HepG2 (cell line): ENCODE data around the gene AAGAB.

ENCODE experiments used
- FOXK1 ChIP-seq: sonication (generic); formaldehyde crosslinking; IDR thresholded peaks from 2 replicates; pipeline ENCODE4 v1.4.0; 2020; ENCODE audit warnings: low read depth, missing genetic modification reagents, borderline replicate concordance
- FOXO1 ChIP-seq: sonication (generic); formaldehyde crosslinking; IDR thresholded peaks from 2 replicates; pipeline ENCODE4 v1.4.0; 2020; ENCODE audit warnings: missing genetic modification reagents
- MAFG ChIP-seq: sonication (generic); formaldehyde crosslinking; IDR thresholded peaks from 2 replicates; pipeline ENCODE4 v1.5.1; 2020; ENCODE audit warnings: mild to moderate bottlenecking, missing genetic modification reagents
- NONO ChIP-seq, 2 experiments: fragments of 450-650 bp in 1 of 2; sonication (generic) in 1 of 2; formaldehyde crosslinking in 1 of 2; IDR thresholded peaks in 1 of 2; conservative IDR thresholded peaks in 1 of 2; 2 replicates each; pipeline versions ENCODE4 v1.6.1 to v1.8.0; 2017 to 2022; ENCODE audit warnings: mild to moderate bottlenecking in 1 of 2, missing genetic modification reagents in 1 of 2, moderate library complexity in 1 of 2
- NR1H2 ChIP-seq: sonication (generic); formaldehyde crosslinking; IDR thresholded peaks from 2 replicates; pipeline ENCODE4 v1.8.1; 2022; ENCODE audit warnings: low read depth, missing genetic modification reagents, borderline replicate concordance
- POLR2A ChIP-seq, 2 experiments: IDR thresholded peaks; 2 replicates each; pipeline ENCODE4 v1.6.1; 2011; ENCODE audit warnings: low read depth in 2 of 2, low read length in 2 of 2, mild to moderate bottlenecking in 1 of 2, moderate library complexity in 1 of 2; ENCODE audit not compliant: insufficient read depth in 1 of 2
- POLR2G ChIP-seq: fragments of 200-400 bp; formaldehyde crosslinking; IDR thresholded peaks from 2 replicates; pipeline ENCODE4 v1.6.1; 2018; ENCODE audit warnings: mild to moderate bottlenecking, low read depth, low read length, moderate library complexity
- TAF1 ChIP-seq: sonication (generic); formaldehyde crosslinking; IDR thresholded peaks from 2 replicates; pipeline ENCODE4 v1.4.0; 2020; ENCODE audit warnings: missing genetic modification reagents
- ZSCAN20 ChIP-seq: sonication (generic); formaldehyde crosslinking; IDR thresholded peaks from 2 replicates; pipeline ENCODE4 v1.4.0; 2020; ENCODE audit warnings: missing genetic modification reagents, mild to moderate bottlenecking, borderline replicate concordance
- TF ChIP-seq, protein P1 (sequence below): sonication (generic); formaldehyde crosslinking; IDR thresholded peaks from 2 replicates; pipeline ENCODE4 v1.5.0; 2020; ENCODE audit warnings: mild to moderate bottlenecking, missing genetic modification reagents, moderate library complexity
- TF ChIP-seq, protein P2 (sequence below): IDR thresholded peaks from 2 replicates; pipeline ENCODE4 v1.6.1; 2016; ENCODE audit warnings: low read depth, control low read depth

DNA sequence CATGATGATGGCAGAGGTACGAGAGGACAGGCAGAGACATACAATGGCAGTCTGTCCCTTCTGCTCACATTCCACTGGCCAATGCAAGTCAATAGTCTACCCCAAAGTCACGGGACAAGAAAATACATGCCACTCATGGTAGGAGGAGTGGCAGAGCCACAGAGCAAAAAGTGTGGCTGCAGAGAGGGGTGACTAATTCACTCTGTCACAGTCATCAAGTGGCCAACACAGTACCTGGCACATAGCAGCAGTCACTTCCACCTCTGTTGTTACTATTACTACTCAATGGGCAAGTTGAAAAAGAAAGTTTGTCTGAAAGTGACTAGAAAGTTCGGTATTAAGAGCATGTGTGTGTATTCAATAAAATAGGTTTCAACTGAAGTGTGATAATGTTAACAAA is 97.6 kb downstream of the AAGAB start:
- TF ChIP-seq, protein P1, sequence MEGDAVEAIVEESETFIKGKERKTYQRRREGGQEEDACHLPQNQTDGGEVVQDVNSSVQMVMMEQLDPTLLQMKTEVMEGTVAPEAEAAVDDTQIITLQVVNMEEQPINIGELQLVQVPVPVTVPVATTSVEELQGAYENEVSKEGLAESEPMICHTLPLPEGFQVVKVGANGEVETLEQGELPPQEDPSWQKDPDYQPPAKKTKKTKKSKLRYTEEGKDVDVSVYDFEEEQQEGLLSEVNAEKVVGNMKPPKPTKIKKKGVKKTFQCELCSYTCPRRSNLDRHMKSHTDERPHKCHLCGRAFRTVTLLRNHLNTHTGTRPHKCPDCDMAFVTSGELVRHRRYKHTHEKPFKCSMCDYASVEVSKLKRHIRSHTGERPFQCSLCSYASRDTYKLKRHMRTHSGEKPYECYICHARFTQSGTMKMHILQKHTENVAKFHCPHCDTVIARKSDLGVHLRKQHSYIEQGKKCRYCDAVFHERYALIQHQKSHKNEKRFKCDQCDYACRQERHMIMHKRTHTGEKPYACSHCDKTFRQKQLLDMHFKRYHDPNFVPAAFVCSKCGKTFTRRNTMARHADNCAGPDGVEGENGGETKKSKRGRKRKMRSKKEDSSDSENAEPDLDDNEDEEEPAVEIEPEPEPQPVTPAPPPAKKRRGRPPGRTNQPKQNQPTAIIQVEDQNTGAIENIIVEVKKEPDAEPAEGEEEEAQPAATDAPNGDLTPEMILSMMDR (CRISPR knock-in tag), result no peak
- TF ChIP-seq NR1H2 (no peak), POLR2A (IDR thresholded peaks at IDR 0.05; ENCODE audit: insufficient read depth in 1 of 2, low read depth in 2 of 2, low read length in 2 of 2) (no peak), FOXK1 (no peak), MAFG (CRISPR knock-in tag) (no peak), FOXO1 (no peak), TAF1 (no peak), NONO (IDR thresholded peaks at IDR 0.05) (no peak), NONO (CRISPR knock-in tag; conservative IDR thresholded peaks at IDR 0.05) (no peak), POLR2G (no peak), ZSCAN20 (no peak)
- TF ChIP-seq, protein P2, sequence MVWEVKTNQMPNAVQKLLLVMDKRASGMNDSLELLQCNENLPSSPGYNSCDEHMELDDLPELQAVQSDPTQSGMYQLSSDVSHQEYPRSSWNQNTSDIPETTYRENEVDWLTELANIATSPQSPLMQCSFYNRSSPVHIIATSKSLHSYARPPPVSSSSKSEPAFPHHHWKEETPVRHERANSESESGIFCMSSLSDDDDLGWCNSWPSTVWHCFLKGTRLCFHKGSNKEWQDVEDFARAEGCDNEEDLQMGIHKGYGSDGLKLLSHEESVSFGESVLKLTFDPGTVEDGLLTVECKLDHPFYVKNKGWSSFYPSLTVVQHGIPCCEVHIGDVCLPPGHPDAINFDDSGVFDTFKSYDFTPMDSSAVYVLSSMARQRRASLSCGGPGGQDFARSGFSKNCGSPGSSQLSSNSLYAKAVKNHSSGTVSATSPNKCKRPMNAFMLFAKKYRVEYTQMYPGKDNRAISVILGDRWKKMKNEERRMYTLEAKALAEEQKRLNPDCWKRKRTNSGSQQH (CRISPR knock-in tag), result no peak
